GM13977 (cell line): ENCODE measurements around the gene PEX5L.

ENCODE experiments used
- DNase-seq: peaks from one replicate; pipeline ENCODE4 v3.0.0; 2012; ENCODE audit warnings: low spot score
- CTCF ChIP-seq: IDR thresholded peaks from 2 replicates; pipeline ENCODE4 v1.5.1; 2012; ENCODE audit warnings: mild to moderate bottlenecking, control low read depth; ENCODE audit not compliant: insufficient read depth; ENCODE audit errors: extremely low read depth, missing control alignments
- in situ Hi-C: fragments of 300-500 bp; cut with MboI; formaldehyde crosslinking; loops from one replicate; pipeline ENCODE4 v1.12.0; 2022; ENCODE audit warnings: low sequenced_read_pairs, low pct_unique_long_range_greater_than_20kb, mixed read lengths, inconsistent platforms; ENCODE audit not compliant: unreplicated experiment

PEX5L gene

GRCh38 chr3:179958759-179959158, 78.0 kb downstream of the PEX5L start:
- no peak for DNase-seq
- in situ Hi-C loops: no loop called here
- TF ChIP-seq CTCF: no peak

- TF ChIP-seq CTCF: no peak
- no peak for DNase-seq
- in situ Hi-C loops: no loop called here
These were observed 78.6 kb downstream of the PEX5L start for GRCh38 chr3:179958143-179958542.

- no peak for DNase-seq
- in situ Hi-C loops: no loop called here
- no peak for TF ChIP-seq CTCF
These were observed 79.4 kb downstream of the PEX5L start for GRCh38 chr3:179957264-179957845.

GRCh38 chr3:179956416-179956830, 80.3 kb downstream of the PEX5L start:
- in situ Hi-C loops: no loop called here
- no peak for TF ChIP-seq CTCF
- DNase-seq: no peak

- no peak for TF ChIP-seq CTCF
- no peak for DNase-seq
These were observed 80.9 kb downstream of the PEX5L start for GRCh38 chr3:179955809-179956208.

GRCh38 chr3:179955286-179955685, 81.5 kb downstream of the PEX5L start:
- in situ Hi-C loops: no loop called here
- no peak for DNase-seq
- TF ChIP-seq CTCF: no peak

More at GRCh38 chr3:179955809-179956208, 80.9 kb downstream of the PEX5L start:
- in situ Hi-C loops: no loop called here
